ENCODE measurements around the gene MLXIP. TPM values are rescaled to one million over a fixed set of nuclear protein-coding genes. Genes with fewer than 3 reads are reported as not detected.

MLXIP gene
- total RNA-seq, 6 experiments from 2014 or later, result 19.0 to 23.8 (median 21.7) TPM

GRCh38 chr12:122184517-122184916, 106.0 kb downstream of the MLXIP start:
- TF ChIP-seq CTCF (IDR thresholded peaks at IDR 0.05), result no peak
- Mint-ChIP-seq H3K4me1 (ENCODE audit: low read depth) (peaks cover 13% of the 10 kb centered on the region), H3K9me3 (no peaks in the 10 kb centered on the region), H3K27ac (no peak overlapping the region), H3K4me3 (no peak overlapping the region), H3K27me3 (ENCODE audit: insufficient read depth) (peaks cover 4% of the 10 kb centered on the region; the same call in 1 of the 2 replicates), H3K36me3 (ENCODE audit: low read depth) (no peaks in the 10 kb centered on the region)
- DNase-seq, result no peak

GRCh38 chr12:122185079-122185478, 106.5 kb downstream of the MLXIP start:
- Mint-ChIP-seq H3K4me1 (ENCODE audit: low read depth) (peaks cover 9% of the 10 kb centered on the region), H3K27me3 (ENCODE audit: insufficient read depth) (peaks cover 4% of the 10 kb centered on the region; the same call in 1 of the 2 replicates), H3K4me3 (no peak overlapping the region)

GRCh38 chr12:122185494-122186082, 107.0 kb downstream of the MLXIP start:
- no peak for DNase-seq
- Mint-ChIP-seq H3K27ac (no peak overlapping the region), H3K36me3 (ENCODE audit: low read depth) (no peaks in the 10 kb centered on the region), H3K9me3 (no peaks in the 10 kb centered on the region), H3K4me3 (no peak overlapping the region), H3K4me1 (ENCODE audit: low read depth) (peaks cover 4% of the 10 kb centered on the region), H3K27me3 (ENCODE audit: insufficient read depth) (peaks cover 4% of the 10 kb centered on the region; the same call in 1 of the 2 replicates)
- TF ChIP-seq CTCF (IDR thresholded peaks at IDR 0.05), result no peak

More at GRCh38 chr12:122185079-122185478, 106.5 kb downstream of the MLXIP start:
- DNase-seq, result no peak
- Mint-ChIP-seq H3K36me3 (ENCODE audit: low read depth) (no peaks in the 10 kb centered on the region), H3K9me3 (no peaks in the 10 kb centered on the region), H3K27ac (no peak overlapping the region)
- no peak for TF ChIP-seq CTCF (IDR thresholded peaks at IDR 0.05)

- no peak for TF ChIP-seq CTCF (IDR thresholded peaks at IDR 0.05)
- H3K4me1 Mint-ChIP-seq (ENCODE audit: low read depth), result no peaks in the 10 kb centered on the region
- H3K9me3 Mint-ChIP-seq, result no peaks in the 10 kb centered on the region
- no peaks in the 10 kb centered on the region for H3K36me3 Mint-ChIP-seq (ENCODE audit: low read depth)
- H3K27me3 Mint-ChIP-seq (ENCODE audit: insufficient read depth), result peaks cover 19% of the 10 kb centered on the region
- H3K4me3 Mint-ChIP-seq, result no peak overlapping the region
- no peak for DNase-seq
- H3K27ac Mint-ChIP-seq, result no peak overlapping the region
Measured at GRCh38 chr12:122187466-122187865, 108.9 kb downstream of the MLXIP start.

GRCh38 chr12:122189626-122190475, 111.3 kb downstream of the MLXIP start:
- peaks cover 4% of the 10 kb centered on the region for H3K9me3 Mint-ChIP-seq
- no peak overlapping the region for H3K27ac Mint-ChIP-seq
- peaks cover under 1% of the 10 kb centered on the region; the same call in 1 of the 2 replicates for H3K36me3 Mint-ChIP-seq (ENCODE audit: low read depth)
- H3K4me3 Mint-ChIP-seq, result no peak overlapping the region
- TF ChIP-seq CTCF (IDR thresholded peaks at IDR 0.05), result no peak
- no peak for DNase-seq
- peaks cover 5% of the 10 kb centered on the region; the same call in 1 of the 2 replicates for H3K4me1 Mint-ChIP-seq (ENCODE audit: low read depth)
- H3K27me3 Mint-ChIP-seq (ENCODE audit: insufficient read depth), result peaks cover 22% of the 10 kb centered on the region
